ENCODE measurements around the gene RNF5.

DNA sequence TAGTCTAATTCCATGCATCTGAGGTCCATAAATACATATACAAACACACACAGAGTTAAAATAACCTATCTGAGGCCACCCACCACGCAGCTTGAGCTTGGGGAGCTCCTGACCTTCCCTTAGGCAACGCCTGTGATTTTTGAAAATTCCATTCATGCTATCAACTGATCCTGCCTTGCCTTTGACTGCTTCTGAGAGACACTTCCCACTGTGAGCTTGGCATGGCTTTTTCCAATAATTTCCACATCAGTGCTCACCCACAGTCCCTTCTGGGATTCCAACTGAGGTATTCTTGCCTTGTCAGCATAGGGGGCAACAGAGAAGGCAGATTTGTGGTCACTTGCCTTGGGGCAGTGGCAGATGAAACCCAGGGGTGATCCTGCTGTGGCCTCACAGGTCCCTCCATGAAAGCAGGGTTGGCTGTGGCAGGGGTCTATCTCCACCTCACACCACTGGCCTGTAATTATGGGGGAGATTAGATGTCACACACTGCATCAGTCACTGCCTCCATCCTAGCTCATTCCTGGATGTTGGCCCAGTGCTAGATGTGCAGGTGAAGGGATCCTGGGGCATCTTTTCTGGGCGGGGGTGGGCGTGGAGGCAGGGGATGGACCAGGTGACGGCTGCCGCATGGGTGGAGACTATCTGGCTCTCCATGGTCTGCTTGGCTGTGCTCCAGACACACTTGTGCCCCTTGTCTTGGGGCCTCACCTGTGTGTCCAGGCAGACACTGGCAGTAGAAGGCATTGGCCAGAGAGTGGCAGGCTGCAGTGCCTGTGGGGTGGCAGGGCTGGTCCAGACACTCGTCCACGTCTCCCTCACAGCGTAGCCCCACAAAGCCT lies 25.4 kb downstream of the RNF5 start:
- TF ChIP-seq EP300 (IDR thresholded peaks at IDR 0.05; ENCODE audit: borderline replicate concordance in 1 of 2, control insufficient read depth in 1 of 2, low read depth in 2 of 2, low read length in 2 of 2), result no peak
- TF ChIP-seq, protein P1, sequence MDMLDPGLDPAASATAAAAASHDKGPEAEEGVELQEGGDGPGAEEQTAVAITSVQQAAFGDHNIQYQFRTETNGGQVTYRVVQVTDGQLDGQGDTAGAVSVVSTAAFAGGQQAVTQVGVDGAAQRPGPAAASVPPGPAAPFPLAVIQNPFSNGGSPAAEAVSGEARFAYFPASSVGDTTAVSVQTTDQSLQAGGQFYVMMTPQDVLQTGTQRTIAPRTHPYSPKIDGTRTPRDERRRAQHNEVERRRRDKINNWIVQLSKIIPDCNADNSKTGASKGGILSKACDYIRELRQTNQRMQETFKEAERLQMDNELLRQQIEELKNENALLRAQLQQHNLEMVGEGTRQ (IDR thresholded peaks at IDR 0.05; ENCODE audit: borderline replicate concordance, low read depth, low read length), result no peak
- TF ChIP-seq IKZF1 (conservative IDR thresholded peaks at IDR 0.05), result no peak
- TF ChIP-seq, protein P2, sequence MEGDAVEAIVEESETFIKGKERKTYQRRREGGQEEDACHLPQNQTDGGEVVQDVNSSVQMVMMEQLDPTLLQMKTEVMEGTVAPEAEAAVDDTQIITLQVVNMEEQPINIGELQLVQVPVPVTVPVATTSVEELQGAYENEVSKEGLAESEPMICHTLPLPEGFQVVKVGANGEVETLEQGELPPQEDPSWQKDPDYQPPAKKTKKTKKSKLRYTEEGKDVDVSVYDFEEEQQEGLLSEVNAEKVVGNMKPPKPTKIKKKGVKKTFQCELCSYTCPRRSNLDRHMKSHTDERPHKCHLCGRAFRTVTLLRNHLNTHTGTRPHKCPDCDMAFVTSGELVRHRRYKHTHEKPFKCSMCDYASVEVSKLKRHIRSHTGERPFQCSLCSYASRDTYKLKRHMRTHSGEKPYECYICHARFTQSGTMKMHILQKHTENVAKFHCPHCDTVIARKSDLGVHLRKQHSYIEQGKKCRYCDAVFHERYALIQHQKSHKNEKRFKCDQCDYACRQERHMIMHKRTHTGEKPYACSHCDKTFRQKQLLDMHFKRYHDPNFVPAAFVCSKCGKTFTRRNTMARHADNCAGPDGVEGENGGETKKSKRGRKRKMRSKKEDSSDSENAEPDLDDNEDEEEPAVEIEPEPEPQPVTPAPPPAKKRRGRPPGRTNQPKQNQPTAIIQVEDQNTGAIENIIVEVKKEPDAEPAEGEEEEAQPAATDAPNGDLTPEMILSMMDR (IDR thresholded peaks at IDR 0.05 in 2 of 3, conservative IDR thresholded peaks at IDR 0.05 in 1 of 3; ENCODE audit: control insufficient read depth in 2 of 3, extremely low read depth in 1 of 3, insufficient read depth in 1 of 3, low read depth in 3 of 3, low read length in 3 of 3), result no peak
- no peak for TF ChIP-seq SREBF2 (IDR thresholded peaks at IDR 0.05; ENCODE audit: low read length)
- TF ChIP-seq MYC (IDR thresholded peaks at IDR 0.05; ENCODE audit: insufficient read depth, insufficient read length, insufficient replicate concordance, low read length, severe bottlenecking), result no peak
- TF ChIP-seq RAD51 (IDR thresholded peaks at IDR 0.05), result no peak
- TF ChIP-seq YBX1 (IDR thresholded peaks at IDR 0.05), result no peak
- no peak for TF ChIP-seq POLR2AphosphoS5 (IDR thresholded peaks at IDR 0.05; ENCODE audit: low read length)
- TF ChIP-seq MTA3 (IDR thresholded peaks at IDR 0.05; ENCODE audit: borderline replicate concordance, low read length), result no peak
- no peak for TF ChIP-seq POLR2AphosphoS2 (IDR thresholded peaks at IDR 0.05; ENCODE audit: low read depth, low read length)
- TF ChIP-seq BCL11A (IDR thresholded peaks at IDR 0.05; ENCODE audit: low read depth, low read length), result no peak
- TF ChIP-seq IKZF2 (IDR thresholded peaks at IDR 0.05), result no peak

All from GM12878 (cell line).